Nephron (organoid): ENCODE data around the gene ZBTB20.

Experiments
- H3K27ac Mint-ChIP-seq, 3 experiments: 2 replicates each; pipeline ENCODE4 v1.8.0; 2020; ENCODE audit warnings: mixed read lengths in 3 of 3, mild to moderate bottlenecking in 2 of 3, moderate library complexity in 1 of 3
- H3K27me3 Mint-ChIP-seq: 2 replicates; pipeline ENCODE4 v1.8.0; 2021; ENCODE audit warnings: low read depth, mild to moderate bottlenecking, moderate library complexity, mixed read lengths
- H3K36me3 Mint-ChIP-seq: 2 replicates; pipeline ENCODE4 v1.8.0; 2020; ENCODE audit warnings: low read depth, mixed read lengths
- H3K4me1 Mint-ChIP-seq: 2 replicates; pipeline ENCODE4 v1.8.0; 2020; ENCODE audit warnings: mixed read lengths
- H3K4me3 Mint-ChIP-seq, 3 experiments: 2 replicates each; pipeline ENCODE4 v1.8.0; 2020; ENCODE audit warnings: mild to moderate bottlenecking in 3 of 3, mixed read lengths in 3 of 3, moderate library complexity in 2 of 3
- H3K9me3 Mint-ChIP-seq: 2 replicates; pipeline ENCODE4 v1.8.0; 2020; ENCODE audit warnings: mixed read lengths
- TF ChIP-seq, protein P1 (sequence below), 3 experiments: fragments of 200-600 bp; sonication (generic); IDR thresholded peaks; one replicate each; pipeline ENCODE4 v1.5.0; 2021; ENCODE audit warnings: antibody characterized with exemption in 3 of 3; ENCODE audit not compliant: unreplicated experiment in 3 of 3

ZBTB20 gene

DNA sequence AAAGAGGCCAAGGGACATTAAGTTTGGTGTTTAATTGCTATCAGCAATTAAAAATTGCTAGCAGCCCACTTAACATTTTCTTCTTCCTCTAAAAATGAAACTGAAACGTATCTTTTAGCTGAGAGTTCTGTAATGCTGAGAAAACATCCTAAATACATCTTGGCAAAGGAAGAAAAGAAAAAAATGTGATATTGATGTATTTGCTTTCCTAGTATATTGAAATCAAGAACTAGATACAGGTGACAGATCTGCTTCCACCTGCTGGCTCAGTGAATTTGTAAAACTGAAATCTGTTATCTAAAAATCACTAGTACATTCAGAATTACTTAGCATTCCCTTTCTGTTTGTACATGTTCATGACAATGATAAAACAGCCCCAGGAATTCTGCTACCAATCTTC lies 283.2 kb downstream of the ZBTB20 start:
- H3K9me3 Mint-ChIP-seq: no peaks in the 10 kb centered on the region
- H3K27me3 Mint-ChIP-seq: no peaks in the 10 kb centered on the region
- TF ChIP-seq, protein P1, sequence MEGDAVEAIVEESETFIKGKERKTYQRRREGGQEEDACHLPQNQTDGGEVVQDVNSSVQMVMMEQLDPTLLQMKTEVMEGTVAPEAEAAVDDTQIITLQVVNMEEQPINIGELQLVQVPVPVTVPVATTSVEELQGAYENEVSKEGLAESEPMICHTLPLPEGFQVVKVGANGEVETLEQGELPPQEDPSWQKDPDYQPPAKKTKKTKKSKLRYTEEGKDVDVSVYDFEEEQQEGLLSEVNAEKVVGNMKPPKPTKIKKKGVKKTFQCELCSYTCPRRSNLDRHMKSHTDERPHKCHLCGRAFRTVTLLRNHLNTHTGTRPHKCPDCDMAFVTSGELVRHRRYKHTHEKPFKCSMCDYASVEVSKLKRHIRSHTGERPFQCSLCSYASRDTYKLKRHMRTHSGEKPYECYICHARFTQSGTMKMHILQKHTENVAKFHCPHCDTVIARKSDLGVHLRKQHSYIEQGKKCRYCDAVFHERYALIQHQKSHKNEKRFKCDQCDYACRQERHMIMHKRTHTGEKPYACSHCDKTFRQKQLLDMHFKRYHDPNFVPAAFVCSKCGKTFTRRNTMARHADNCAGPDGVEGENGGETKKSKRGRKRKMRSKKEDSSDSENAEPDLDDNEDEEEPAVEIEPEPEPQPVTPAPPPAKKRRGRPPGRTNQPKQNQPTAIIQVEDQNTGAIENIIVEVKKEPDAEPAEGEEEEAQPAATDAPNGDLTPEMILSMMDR (IDR thresholded peaks at IDR 0.05; ENCODE audit: unreplicated experiment in 3 of 3): no peak
- no peak overlapping the region for H3K27ac Mint-ChIP-seq
- H3K36me3 Mint-ChIP-seq: no peaks in the 10 kb centered on the region
- H3K4me1 Mint-ChIP-seq: no peaks in the 10 kb centered on the region
- no peak overlapping the region for H3K4me3 Mint-ChIP-seq

DNA sequence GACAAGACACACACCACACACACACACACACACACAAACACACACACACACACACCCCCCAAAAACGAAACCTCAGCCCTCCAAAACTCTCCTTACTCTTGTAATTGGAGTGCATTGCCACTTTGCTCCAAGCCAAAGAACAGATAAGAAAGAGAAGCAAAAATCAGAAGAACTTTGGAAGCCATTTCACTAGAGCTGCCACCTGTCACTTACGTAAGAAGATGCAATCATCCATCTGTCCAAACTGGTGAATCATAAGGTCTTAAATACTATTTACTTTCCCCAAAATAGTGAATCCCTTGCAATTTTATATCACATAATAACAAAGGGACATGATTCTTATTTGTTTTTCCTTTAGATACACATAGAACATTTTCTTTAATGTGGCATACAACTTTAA lies 285.4 kb downstream of the ZBTB20 start:
- Mint-ChIP-seq H3K4me1 (peaks cover 7% of the 10 kb centered on the region), H3K27ac (no peak overlapping the region), H3K4me3 (no peak overlapping the region), H3K36me3 (no peaks in the 10 kb centered on the region), H3K9me3 (no peaks in the 10 kb centered on the region), H3K27me3 (no peaks in the 10 kb centered on the region)
- TF ChIP-seq, protein P1 (IDR thresholded peaks at IDR 0.05; ENCODE audit: unreplicated experiment in 3 of 3): no peak

DNA sequence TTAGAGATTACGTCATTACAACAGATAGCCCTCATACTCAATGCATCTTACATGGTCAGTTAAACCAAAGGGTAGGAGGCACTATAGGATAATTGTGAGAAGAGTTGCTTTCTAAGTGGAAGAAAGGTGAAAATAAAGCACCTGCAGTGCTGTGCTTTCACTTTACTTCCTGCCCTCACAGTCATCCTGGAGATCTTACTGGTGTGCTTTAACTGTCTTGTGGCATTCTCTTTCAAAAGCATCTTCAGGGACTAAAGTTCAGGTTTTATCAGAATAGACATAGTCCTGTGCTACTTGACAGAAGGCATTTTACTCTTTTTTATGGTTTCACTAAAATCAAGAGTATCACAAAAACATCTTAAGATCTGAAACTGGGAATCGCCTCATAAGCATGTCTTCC lies 286.6 kb downstream of the ZBTB20 start:
- no peak overlapping the region for H3K4me3 Mint-ChIP-seq
- no peak overlapping the region for H3K27ac Mint-ChIP-seq
- no peaks in the 10 kb centered on the region for H3K27me3 Mint-ChIP-seq
- peaks cover 7% of the 10 kb centered on the region for H3K4me1 Mint-ChIP-seq
- no peaks in the 10 kb centered on the region for H3K36me3 Mint-ChIP-seq
- H3K9me3 Mint-ChIP-seq: no peaks in the 10 kb centered on the region
- TF ChIP-seq, protein P1 (IDR thresholded peaks at IDR 0.05; ENCODE audit: unreplicated experiment in 3 of 3): no peak

DNA sequence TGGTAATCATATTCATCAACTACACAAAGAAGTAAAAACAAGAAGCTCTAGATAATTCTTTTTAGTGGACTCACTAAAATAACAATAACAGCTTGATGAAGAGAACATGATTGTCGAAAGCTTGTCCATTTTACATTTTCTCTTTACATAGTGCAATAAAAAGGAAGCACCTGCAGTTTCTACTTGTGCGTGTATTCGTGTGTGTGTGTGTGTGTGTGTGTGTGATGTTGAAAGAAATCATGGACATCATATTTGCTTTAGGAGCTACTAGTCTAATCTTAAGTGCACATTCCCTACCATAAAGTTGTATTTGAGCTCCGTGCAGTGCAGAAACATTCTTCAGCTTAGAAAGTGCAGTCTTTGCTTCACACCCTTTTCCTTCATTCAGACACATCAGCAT lies 288.8 kb downstream of the ZBTB20 start:
- Mint-ChIP-seq H3K27ac (no peak overlapping the region), H3K4me1 (peaks cover 7% of the 10 kb centered on the region), H3K27me3 (no peaks in the 10 kb centered on the region), H3K4me3 (no peak overlapping the region), H3K9me3 (no peaks in the 10 kb centered on the region), H3K36me3 (no peaks in the 10 kb centered on the region)
- TF ChIP-seq, protein P1 (IDR thresholded peaks at IDR 0.05; ENCODE audit: unreplicated experiment in 3 of 3): no peak

DNA sequence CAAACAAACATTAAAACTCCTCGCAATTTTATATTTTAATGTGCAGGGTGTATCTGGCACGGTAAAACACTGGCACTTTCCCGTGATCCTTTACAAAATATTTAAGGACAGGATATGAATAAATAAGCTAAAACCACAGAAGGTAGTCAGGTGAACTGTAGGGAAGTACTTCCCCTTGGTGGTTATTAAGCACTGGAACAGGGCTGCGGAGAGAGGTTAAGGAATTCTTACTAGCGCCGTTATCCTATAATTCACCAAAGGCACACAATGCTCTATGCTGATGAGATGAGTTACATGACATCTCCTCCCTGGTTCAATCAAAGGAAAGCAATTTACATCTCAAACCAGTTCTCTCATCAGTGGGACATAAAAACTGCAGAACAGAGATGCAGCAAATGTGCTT lies 289.8 kb downstream of the ZBTB20 start:
- TF ChIP-seq, protein P1 (IDR thresholded peaks at IDR 0.05; ENCODE audit: unreplicated experiment in 3 of 3): no peak
- Mint-ChIP-seq H3K4me3 (no peak overlapping the region), H3K27me3 (no peaks in the 10 kb centered on the region), H3K4me1 (peaks cover 7% of the 10 kb centered on the region), H3K27ac (no peak overlapping the region), H3K36me3 (no peaks in the 10 kb centered on the region), H3K9me3 (no peaks in the 10 kb centered on the region)

DNA sequence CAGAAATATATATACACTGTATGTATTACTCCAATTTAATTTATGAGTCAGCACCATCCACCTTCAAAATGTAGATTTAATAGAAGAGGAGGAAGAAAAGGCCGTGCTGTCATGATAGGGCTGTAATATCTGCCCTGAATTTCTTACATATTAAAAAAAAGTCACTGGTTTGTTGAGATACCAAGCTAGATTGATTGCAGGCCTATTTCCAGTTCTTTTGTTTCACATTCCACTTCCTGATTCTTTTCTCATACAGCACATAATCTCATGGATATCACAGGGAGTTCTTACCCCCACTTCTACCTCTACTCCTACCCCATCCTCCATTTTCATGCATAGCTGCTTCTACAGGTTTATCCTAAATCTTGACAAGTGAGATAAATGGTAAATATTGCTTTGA lies 290.3 kb downstream of the ZBTB20 start:
- no peak overlapping the region for H3K27ac Mint-ChIP-seq
- H3K27me3 Mint-ChIP-seq: no peaks in the 10 kb centered on the region
- no peak overlapping the region for H3K4me3 Mint-ChIP-seq
- H3K36me3 Mint-ChIP-seq: no peaks in the 10 kb centered on the region
- peaks cover 7% of the 10 kb centered on the region for H3K4me1 Mint-ChIP-seq
- no peaks in the 10 kb centered on the region for H3K9me3 Mint-ChIP-seq
- TF ChIP-seq, protein P1 (IDR thresholded peaks at IDR 0.05; ENCODE audit: unreplicated experiment in 3 of 3): no peak
